ENCODE data around the gene GSX2.

GSX2 gene

DNA sequence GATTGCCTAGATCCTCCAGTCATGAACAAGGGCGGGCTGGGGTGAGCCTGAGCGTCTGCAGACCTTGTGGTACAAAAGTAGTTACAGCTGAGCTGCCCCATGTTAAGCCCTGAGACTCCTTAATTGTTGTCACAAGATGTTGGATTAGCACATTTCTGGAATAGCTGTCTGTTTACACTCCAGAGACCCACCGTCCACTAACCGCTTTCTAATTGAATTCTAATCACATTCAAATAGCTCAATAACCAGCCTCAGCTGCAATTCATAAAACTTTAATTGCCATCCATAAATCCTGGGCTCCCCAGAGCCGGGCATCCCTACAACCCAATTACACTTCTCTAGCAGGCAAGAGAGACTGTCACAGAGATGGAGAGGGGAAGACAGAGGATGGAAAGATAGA, 1.6 kb upstream of the GSX2 start:
- Histone ChIP-seq H3K4me1 (ENCODE audit: insufficient read depth, insufficient read length) (peaks cover 2% of the 10 kb centered on the region), H3K4me3 (ENCODE audit: insufficient read length, low read depth) (no peak overlapping the region), H3K27me3 (ENCODE audit: insufficient read depth, insufficient read length) (peaks cover 100% of the 10 kb centered on the region), H3K36me3 (ENCODE audit: insufficient read depth, insufficient read length, low read length) (no peaks in the 10 kb centered on the region), H3K9me3 (ENCODE audit: insufficient read depth, low read length) (no peaks in the 10 kb centered on the region), H3K9ac (ENCODE audit: insufficient read length, low read depth) (no peak overlapping the region)
- DNase-seq (ENCODE audit: low read depth, low spot score) = no peak
- TF ChIP-seq YY1 (IDR thresholded peaks at IDR 0.05; ENCODE audit: insufficient read depth, insufficient read length) = no peak
- no peak for TF ChIP-seq ZNF274 (IDR thresholded peaks at IDR 0.05; ENCODE audit: low read depth, low read length)
- no peak for TF ChIP-seq SUZ12 (IDR thresholded peaks at IDR 0.05; ENCODE audit: extremely low read depth, insufficient read depth, insufficient read length)

DNA sequence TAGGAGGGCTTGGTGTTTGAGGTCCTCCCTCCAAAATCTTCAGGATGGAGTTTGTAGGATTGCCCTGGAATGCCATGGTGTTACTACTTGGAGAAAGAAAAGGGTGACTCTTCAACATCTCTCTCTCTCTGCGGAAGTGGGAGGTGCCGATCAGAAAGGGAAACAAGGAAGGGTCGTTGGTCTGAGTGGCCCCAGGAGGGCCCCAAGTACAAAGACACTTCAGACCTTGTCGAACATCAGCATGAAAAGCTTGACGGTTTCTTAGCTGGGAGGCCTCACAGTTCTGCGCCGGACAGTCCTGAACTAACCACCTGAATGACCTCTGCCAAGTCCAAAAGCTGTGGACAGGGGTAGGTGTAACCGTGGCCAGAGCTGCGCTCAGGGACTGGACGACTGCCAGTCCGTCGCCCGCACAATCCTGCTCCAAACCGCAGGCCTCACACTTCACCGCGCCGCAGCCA, 646 bp upstream of the GSX2 start:
- DNase-seq (ENCODE audit: low read depth, low spot score) = no peak
- Histone ChIP-seq H3K27me3 (ENCODE audit: insufficient read depth, insufficient read length) (peaks cover 100% of the 10 kb centered on the region), H3K4me3 (ENCODE audit: insufficient read length, low read depth) (peak overlapping the region; percentile 37)

DNA sequence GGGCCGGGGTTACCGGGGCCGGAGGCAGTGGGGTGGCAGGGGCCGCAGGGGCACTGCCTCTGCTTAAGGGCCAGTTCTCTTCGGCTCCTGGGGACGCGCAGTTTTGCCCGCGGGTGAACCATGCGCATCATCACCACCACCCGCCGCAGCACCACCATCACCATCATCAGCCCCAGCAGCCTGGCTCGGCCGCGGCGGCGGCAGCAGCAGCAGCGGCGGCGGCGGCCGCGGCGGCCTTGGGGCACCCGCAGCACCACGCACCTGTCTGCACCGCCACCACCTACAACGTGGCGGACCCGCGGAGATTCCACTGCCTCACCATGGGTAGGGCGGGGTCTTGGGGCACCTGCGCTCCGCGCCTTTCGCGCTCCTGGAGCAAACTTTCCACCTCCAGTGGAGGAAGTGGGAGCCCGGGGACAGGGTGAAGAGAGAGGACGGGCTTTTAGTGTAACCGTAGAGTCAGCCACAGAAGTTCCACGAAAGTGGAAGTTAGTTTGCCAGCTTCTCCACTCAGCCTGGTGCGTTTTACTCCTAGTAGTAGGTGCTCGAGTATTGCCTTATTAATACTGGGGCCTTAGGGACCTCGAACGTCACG, 729 bp downstream of the GSX2 start:
- Histone ChIP-seq H3K4me3 (ENCODE audit: insufficient read length, low read depth) (no peak overlapping the region), H3K36me3 (ENCODE audit: insufficient read depth, insufficient read length, low read length) (no peaks in the 10 kb centered on the region), H3K4me1 (ENCODE audit: insufficient read depth, insufficient read length) (no peaks in the 10 kb centered on the region), H3K9ac (ENCODE audit: insufficient read length, low read depth) (no peak overlapping the region), H3K27me3 (ENCODE audit: insufficient read depth, insufficient read length) (peaks cover 100% of the 10 kb centered on the region), H3K9me3 (ENCODE audit: insufficient read depth, low read length) (no peaks in the 10 kb centered on the region)
- DNase-seq (ENCODE audit: low read depth, low spot score) = no peak
- peak; percentile 77 for TF ChIP-seq SUZ12 (IDR thresholded peaks at IDR 0.05; ENCODE audit: extremely low read depth, insufficient read depth, insufficient read length)
- TF ChIP-seq ZNF274 (IDR thresholded peaks at IDR 0.05; ENCODE audit: low read depth, low read length) = no peak
- TF ChIP-seq YY1 (IDR thresholded peaks at IDR 0.05; ENCODE audit: insufficient read depth, insufficient read length) = no peak

More for the DNA sequence above, 646 bp upstream of the GSX2 start:
- Histone ChIP-seq H3K9me3 (ENCODE audit: insufficient read depth, low read length) (no peaks in the 10 kb centered on the region), H3K36me3 (ENCODE audit: insufficient read depth, insufficient read length, low read length) (no peaks in the 10 kb centered on the region), H3K4me1 (ENCODE audit: insufficient read depth, insufficient read length) (peaks cover 2% of the 10 kb centered on the region), H3K9ac (ENCODE audit: insufficient read length, low read depth) (peak overlapping the region; percentile 50)
- TF ChIP-seq SUZ12 (IDR thresholded peaks at IDR 0.05; ENCODE audit: extremely low read depth, insufficient read depth, insufficient read length) (no peak), YY1 (IDR thresholded peaks at IDR 0.05; ENCODE audit: insufficient read depth, insufficient read length) (no peak), ZNF274 (IDR thresholded peaks at IDR 0.05; ENCODE audit: low read depth, low read length) (no peak)

DNA sequence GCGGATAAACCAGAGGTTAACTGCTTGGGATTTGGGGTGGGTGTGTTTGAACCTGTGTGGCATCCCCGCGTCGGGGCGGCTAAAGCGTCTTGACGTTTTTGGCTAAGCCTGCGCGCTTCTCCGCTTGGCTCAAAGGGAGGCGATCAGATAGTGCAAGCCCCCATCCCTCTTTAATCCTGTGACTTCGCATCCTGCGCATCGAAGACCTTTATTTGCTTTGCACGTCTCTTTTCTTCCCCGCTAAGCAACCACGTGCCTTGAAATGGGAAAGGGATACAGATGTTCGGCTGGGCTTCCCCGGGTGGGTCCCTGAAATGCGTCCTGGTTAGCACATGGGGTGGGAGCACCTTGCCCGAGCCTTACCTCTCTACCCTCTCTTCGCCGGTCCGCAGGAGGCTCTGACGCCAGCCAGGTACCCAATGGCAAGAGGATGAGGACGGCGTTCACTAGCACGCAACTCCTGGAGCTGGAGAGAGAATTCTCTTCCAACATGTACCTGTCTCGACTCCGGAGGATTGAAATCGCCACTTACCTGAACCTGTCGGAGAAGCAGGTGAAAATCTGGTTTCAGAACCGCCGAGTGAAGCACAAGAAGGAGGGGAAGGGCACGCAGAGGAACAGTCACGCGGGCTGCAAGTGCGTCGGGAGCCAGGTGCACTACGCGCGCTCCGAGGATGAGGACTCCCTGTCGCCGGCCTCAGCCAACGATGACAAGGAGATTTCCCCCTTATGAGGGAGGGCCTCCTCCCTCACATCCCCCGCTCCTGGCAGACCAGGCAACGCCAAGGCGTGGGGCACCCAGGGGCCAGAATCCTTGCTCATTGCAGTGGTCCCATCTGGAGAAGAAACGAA, 1.5 kb downstream of the GSX2 start:
- H3K4me1 ChIP-seq (ENCODE audit: insufficient read depth, insufficient read length) = no peaks in the 10 kb centered on the region
- peaks cover 100% of the 10 kb centered on the region for H3K27me3 ChIP-seq (ENCODE audit: insufficient read depth, insufficient read length)
- H3K9me3 ChIP-seq (ENCODE audit: insufficient read depth, low read length) = no peaks in the 10 kb centered on the region
- H3K9ac ChIP-seq (ENCODE audit: insufficient read length, low read depth) = no peak overlapping the region
- H3K36me3 ChIP-seq (ENCODE audit: insufficient read depth, insufficient read length, low read length) = no peaks in the 10 kb centered on the region
- no peak overlapping the region for H3K4me3 ChIP-seq (ENCODE audit: insufficient read length, low read depth)
- TF ChIP-seq ZNF274 (IDR thresholded peaks at IDR 0.05; ENCODE audit: low read depth, low read length) = no peak
- no peak for TF ChIP-seq YY1 (IDR thresholded peaks at IDR 0.05; ENCODE audit: insufficient read depth, insufficient read length)
- no peak for TF ChIP-seq SUZ12 (IDR thresholded peaks at IDR 0.05; ENCODE audit: extremely low read depth, insufficient read depth, insufficient read length)
- DNase-seq (ENCODE audit: low read depth, low spot score) = no peak

DNA sequence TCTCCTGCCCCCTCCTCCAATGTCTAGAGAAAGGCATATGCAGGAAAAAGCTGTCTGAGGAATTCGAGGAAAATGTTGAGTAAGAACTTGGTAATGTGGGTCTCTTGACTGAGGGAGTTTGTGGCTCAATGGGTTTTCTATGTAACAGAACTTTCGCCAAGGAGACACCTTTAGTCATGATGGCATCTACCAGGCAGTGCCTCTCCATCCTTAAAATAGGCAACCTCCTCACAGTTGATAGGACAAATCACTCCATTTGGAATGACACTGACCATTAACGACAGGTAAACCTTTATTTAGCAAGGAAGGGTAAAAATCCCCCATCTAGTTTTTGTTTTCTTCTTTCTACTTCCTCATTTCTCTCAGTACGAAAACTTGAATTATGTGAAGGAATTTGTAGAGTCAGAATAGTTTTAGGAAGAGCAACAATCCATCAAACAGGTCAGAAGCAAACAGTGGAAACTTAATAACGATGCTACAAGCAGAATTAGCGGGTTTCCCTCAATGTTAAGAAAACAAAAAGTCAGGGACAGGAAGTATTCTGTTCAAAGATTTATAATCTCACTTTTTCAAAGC, 2.7 kb downstream of the GSX2 start:
- Histone ChIP-seq H3K27me3 (ENCODE audit: insufficient read depth, insufficient read length) (peaks cover 100% of the 10 kb centered on the region), H3K4me1 (ENCODE audit: insufficient read depth, insufficient read length) (no peaks in the 10 kb centered on the region), H3K4me3 (ENCODE audit: insufficient read length, low read depth) (no peak overlapping the region), H3K9me3 (ENCODE audit: insufficient read depth, low read length) (no peaks in the 10 kb centered on the region), H3K9ac (ENCODE audit: insufficient read length, low read depth) (no peak overlapping the region), H3K36me3 (ENCODE audit: insufficient read depth, insufficient read length, low read length) (no peaks in the 10 kb centered on the region)
- no peak for DNase-seq (ENCODE audit: low read depth, low spot score)
- TF ChIP-seq SUZ12 (IDR thresholded peaks at IDR 0.05; ENCODE audit: extremely low read depth, insufficient read depth, insufficient read length) (peak; percentile 24), YY1 (IDR thresholded peaks at IDR 0.05; ENCODE audit: insufficient read depth, insufficient read length) (no peak), ZNF274 (IDR thresholded peaks at IDR 0.05; ENCODE audit: low read depth, low read length) (no peak)

- no peak for DNase-seq (ENCODE audit: low read depth, low spot score)
- Histone ChIP-seq H3K4me3 (ENCODE audit: insufficient read length, low read depth) (no peak overlapping the region), H3K27me3 (ENCODE audit: insufficient read depth, insufficient read length) (peaks cover 100% of the 10 kb centered on the region), H3K36me3 (ENCODE audit: insufficient read depth, insufficient read length, low read length) (no peaks in the 10 kb centered on the region), H3K9ac (ENCODE audit: insufficient read length, low read depth) (no peak overlapping the region), H3K9me3 (ENCODE audit: insufficient read depth, low read length) (no peaks in the 10 kb centered on the region), H3K4me1 (ENCODE audit: insufficient read depth, insufficient read length) (no peaks in the 10 kb centered on the region)
- no peak for TF ChIP-seq SUZ12 (IDR thresholded peaks at IDR 0.05; ENCODE audit: extremely low read depth, insufficient read depth, insufficient read length)
- TF ChIP-seq ZNF274 (IDR thresholded peaks at IDR 0.05; ENCODE audit: low read depth, low read length) = no peak
- TF ChIP-seq YY1 (IDR thresholded peaks at IDR 0.05; ENCODE audit: insufficient read depth, insufficient read length) = no peak
Measured at GRCh38 chr4:54103190-54103574, 3.2 kb downstream of the GSX2 start.

- TF ChIP-seq SUZ12 (IDR thresholded peaks at IDR 0.05; ENCODE audit: extremely low read depth, insufficient read depth, insufficient read length) (no peak), ZNF274 (IDR thresholded peaks at IDR 0.05; ENCODE audit: low read depth, low read length) (no peak), YY1 (IDR thresholded peaks at IDR 0.05; ENCODE audit: insufficient read depth, insufficient read length) (no peak)
- Histone ChIP-seq H3K27me3 (ENCODE audit: insufficient read depth, insufficient read length) (peaks cover 100% of the 10 kb centered on the region), H3K4me1 (ENCODE audit: insufficient read depth, insufficient read length) (no peaks in the 10 kb centered on the region), H3K9me3 (ENCODE audit: insufficient read depth, low read length) (no peaks in the 10 kb centered on the region), H3K36me3 (ENCODE audit: insufficient read depth, insufficient read length, low read length) (no peaks in the 10 kb centered on the region), H3K9ac (ENCODE audit: insufficient read length, low read depth) (no peak overlapping the region), H3K4me3 (ENCODE audit: insufficient read length, low read depth) (no peak overlapping the region)
- DNase-seq (ENCODE audit: low read depth, low spot score) = no peak
Measured at GRCh38 chr4:54104907-54105306, 4.9 kb downstream of the GSX2 start.
